HEK293T (cell line): ENCODE data around the gene OR1A1.

ENCODE experiments used
- CTCF ChIA-PET: fragments of 350-600 bp; formaldehyde crosslinking; extraction: SDS; loops from one replicate; lab custom pipeline; 2021; ENCODE audit warnings: antibody characterized with exemption, inconsistent platforms; lab: Yijun Ruan, JAX
- POLR2A ChIA-PET: fragments of 350-600 bp; formaldehyde crosslinking; extraction: SDS; loops from one replicate; lab custom pipeline; 2020; ENCODE audit warnings: antibody characterized with exemption, inconsistent platforms; lab: Yijun Ruan, JAX
- DNase-seq: peaks from one replicate; pipeline ENCODE4 v3.0.0; 2012; ENCODE audit warnings: mixed read lengths; ENCODE audit errors: extremely low spot score
- ARNT ChIP-seq: fragments of 450-650 bp; IDR thresholded peaks from 2 replicates; pipeline ENCODE4 v1.6.1; 2017; ENCODE audit warnings: mild to moderate bottlenecking
- BHLHE40 ChIP-seq: fragments of 450-650 bp; IDR thresholded peaks from 2 replicates; pipeline ENCODE4 v1.6.1; 2016; ENCODE audit warnings: mild to moderate bottlenecking, moderate library complexity, borderline replicate concordance
- CTBP1 ChIP-seq: fragments of 450-650 bp; IDR thresholded peaks from 2 replicates; pipeline ENCODE4 v1.6.1; 2016; ENCODE audit warnings: borderline replicate concordance
- ELF4 ChIP-seq: fragments of 450-650 bp; IDR thresholded peaks from 2 replicates; pipeline ENCODE4 v1.6.1; 2017; ENCODE audit warnings: antibody characterized with exemption
- FOXA1 ChIP-seq: fragments of 450-650 bp; IDR thresholded peaks from 2 replicates; pipeline ENCODE4 v1.6.1; 2016; ENCODE audit warnings: mild to moderate bottlenecking
- FOXK2 ChIP-seq: fragments of 450-650 bp; IDR thresholded peaks from 2 replicates; pipeline ENCODE4 v1.6.1; 2016; ENCODE audit warnings: mild to moderate bottlenecking
- FOXM1 ChIP-seq: fragments of 450-650 bp; IDR thresholded peaks from 2 replicates; pipeline ENCODE4 v1.6.1; 2017; ENCODE audit warnings: mild to moderate bottlenecking, borderline replicate concordance
- HDGF ChIP-seq: fragments of 450-650 bp; IDR thresholded peaks from 2 replicates; pipeline ENCODE4 v1.6.1; 2017; ENCODE audit warnings: antibody characterized with exemption, borderline replicate concordance
- L3MBTL2 ChIP-seq: fragments of 450-650 bp; conservative IDR thresholded peaks from 2 replicates; pipeline ENCODE4 v1.6.1; 2016; ENCODE audit warnings: mild to moderate bottlenecking
- LEF1 ChIP-seq: fragments of 450-650 bp; IDR thresholded peaks from 2 replicates; pipeline ENCODE4 v1.6.1; 2017; ENCODE audit warnings: mild to moderate bottlenecking, borderline replicate concordance
- NFRKB ChIP-seq: fragments of 450-650 bp; IDR thresholded peaks from 2 replicates; pipeline ENCODE4 v1.6.1; 2016; ENCODE audit warnings: mild to moderate bottlenecking, moderate library complexity
- SP1 ChIP-seq: fragments of 450-650 bp; IDR thresholded peaks from 2 replicates; pipeline ENCODE4 v1.6.1; 2017
- SUZ12 ChIP-seq: fragments of 450-650 bp; IDR thresholded peaks from 2 replicates; pipeline ENCODE4 v1.6.1; 2016; ENCODE audit warnings: mild to moderate bottlenecking
- TARDBP ChIP-seq: fragments of 450-650 bp; IDR thresholded peaks from 2 replicates; pipeline ENCODE4 v1.6.1; 2016
- ZNF384 ChIP-seq: fragments of 450-650 bp; IDR thresholded peaks from 2 replicates; pipeline ENCODE4 v1.6.1; 2016
- TF ChIP-seq, protein P1 (sequence below): fragments of 450-650 bp; IDR thresholded peaks from 2 replicates; pipeline ENCODE4 v1.6.1; 2016

Gene OR1A1

GRCh38 chr17:3256575-3256974 lies 49.1 kb downstream of the OR1A1 start:
- no peak for DNase-seq
- ChIA-PET CTCF (no interaction called here), POLR2A (no interaction called here)
- no peak for TF ChIP-seq SP1
- no peak for TF ChIP-seq L3MBTL2
- no peak for TF ChIP-seq BHLHE40
- no peak for TF ChIP-seq SUZ12
- TF ChIP-seq LEF1 = no peak
- TF ChIP-seq FOXA1 = no peak
- TF ChIP-seq ARNT = no peak
- TF ChIP-seq CTBP1 = no peak
- no peak for TF ChIP-seq HDGF
- no peak for TF ChIP-seq FOXM1
- no peak for TF ChIP-seq TARDBP
- TF ChIP-seq NFRKB = no peak
- TF ChIP-seq FOXK2 = no peak
- TF ChIP-seq ELF4 = no peak

DNA sequence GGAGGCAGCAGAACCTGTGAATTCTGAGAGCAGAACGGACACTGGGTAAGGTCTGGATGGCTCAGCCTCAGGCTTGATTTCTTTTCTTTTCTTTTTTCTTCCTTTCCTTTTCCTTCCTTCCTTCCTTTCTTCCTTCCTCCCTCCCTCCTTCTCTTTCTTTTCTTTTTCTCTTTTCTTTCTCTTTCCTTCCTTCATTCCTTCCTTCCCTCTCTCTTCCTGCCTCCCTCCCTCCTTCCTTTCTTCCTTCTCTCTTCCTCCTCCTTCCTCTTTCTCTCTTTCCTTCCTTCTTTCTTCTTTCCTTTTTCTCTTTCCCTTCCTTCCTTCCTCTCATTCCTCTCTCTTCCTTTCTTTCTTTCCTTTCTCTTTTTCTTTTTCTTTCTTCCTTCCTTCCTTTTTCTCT lies 52.7 kb downstream of the OR1A1 start:
- TF ChIP-seq L3MBTL2 (no peak), TARDBP (no peak), CTBP1 (no peak), ELF4 (no peak), SP1 (no peak), FOXK2 (no peak), NFRKB (no peak), ARNT (no peak), HDGF (no peak), FOXM1 (no peak), LEF1 (no peak), SUZ12 (no peak), BHLHE40 (no peak), ZNF384 (no peak), FOXA1 (no peak)
- TF ChIP-seq, protein P1, sequence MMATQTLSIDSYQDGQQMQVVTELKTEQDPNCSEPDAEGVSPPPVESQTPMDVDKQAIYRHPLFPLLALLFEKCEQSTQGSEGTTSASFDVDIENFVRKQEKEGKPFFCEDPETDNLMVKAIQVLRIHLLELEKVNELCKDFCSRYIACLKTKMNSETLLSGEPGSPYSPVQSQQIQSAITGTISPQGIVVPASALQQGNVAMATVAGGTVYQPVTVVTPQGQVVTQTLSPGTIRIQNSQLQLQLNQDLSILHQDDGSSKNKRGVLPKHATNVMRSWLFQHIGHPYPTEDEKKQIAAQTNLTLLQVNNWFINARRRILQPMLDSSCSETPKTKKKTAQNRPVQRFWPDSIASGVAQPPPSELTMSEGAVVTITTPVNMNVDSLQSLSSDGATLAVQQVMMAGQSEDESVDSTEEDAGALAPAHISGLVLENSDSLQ = no peak

GRCh38 chr17:3260600-3260999 lies 53.1 kb downstream of the OR1A1 start:
- TF ChIP-seq, protein P1 = no peak
- TF ChIP-seq FOXA1 (no peak), SUZ12 (no peak), FOXM1 (no peak), BHLHE40 (no peak), L3MBTL2 (no peak), FOXK2 (no peak), NFRKB (no peak), CTBP1 (no peak)
- DNase-seq = no peak
- CTCF ChIA-PET = no interaction called here
- POLR2A ChIA-PET = no interaction called here

More for the DNA sequence above, 52.7 kb downstream of the OR1A1 start:
- DNase-seq = no peak
- ChIA-PET POLR2A (no interaction called here), CTCF (no interaction called here)
